GM19395 (cell line): Measurements from ENCODE around the gene CHST8.

Source experiments
- ATAC-seq: cut with Tn5 transposase; IDR thresholded peaks from one replicate; pipeline ENCODE4 v1.9.1; 2021; ENCODE audit warnings: mild to moderate bottlenecking, moderate library complexity; ENCODE audit not compliant: unreplicated experiment

Gene CHST8

GRCh38 chr19:33673258-33673875 is 51.6 kb downstream of the CHST8 start:
- no peak for ATAC-seq

- ATAC-seq = no peak
These were observed 52.4 kb downstream of the CHST8 start for GRCh38 chr19:33673996-33674625.

GRCh38 chr19:33674626-33675367 is 53.0 kb downstream of the CHST8 start:
- no peak for ATAC-seq

GRCh38 chr19:33675501-33676124 is 53.9 kb downstream of the CHST8 start:
- no peak for ATAC-seq

- no peak for ATAC-seq
These were observed 55.4 kb downstream of the CHST8 start for GRCh38 chr19:33676999-33677665.

- ATAC-seq = no peak
These were observed 56.1 kb downstream of the CHST8 start for GRCh38 chr19:33677745-33678426.

GRCh38 chr19:33678796-33679585 is 57.2 kb downstream of the CHST8 start:
- no peak for ATAC-seq

- ATAC-seq = no peak
These were observed 57.9 kb downstream of the CHST8 start for GRCh38 chr19:33679696-33680095.

- ATAC-seq = no peak
These were observed 59.4 kb downstream of the CHST8 start for GRCh38 chr19:33681081-33681680.

- no peak for ATAC-seq
These were observed 62.3 kb downstream of the CHST8 start for GRCh38 chr19:33683881-33684537.

GRCh38 chr19:33684538-33685232 is 62.9 kb downstream of the CHST8 start:
- ATAC-seq = no peak

GRCh38 chr19:33685541-33685940 is 63.8 kb downstream of the CHST8 start:
- no peak for ATAC-seq

- no peak for ATAC-seq
These were observed 64.5 kb downstream of the CHST8 start for GRCh38 chr19:33686262-33686661.

- no peak for ATAC-seq
These were observed 65.1 kb downstream of the CHST8 start for GRCh38 chr19:33686687-33687480.

GRCh38 chr19:33687481-33688170 is 65.9 kb downstream of the CHST8 start:
- no peak for ATAC-seq

GRCh38 chr19:33688171-33688992 is 66.6 kb downstream of the CHST8 start:
- ATAC-seq = no peak
